HG03196 (cell line): ENCODE data around the gene ME3.
A peak's percentile ranks its signal among the peaks of the same experiment; 100 is the strongest.

Experiments
- ATAC-seq: cut with Tn5 transposase; IDR thresholded peaks from one replicate; pipeline ENCODE4 v1.9.1; 2021; ENCODE audit not compliant: unreplicated experiment

Gene ME3

DNA sequence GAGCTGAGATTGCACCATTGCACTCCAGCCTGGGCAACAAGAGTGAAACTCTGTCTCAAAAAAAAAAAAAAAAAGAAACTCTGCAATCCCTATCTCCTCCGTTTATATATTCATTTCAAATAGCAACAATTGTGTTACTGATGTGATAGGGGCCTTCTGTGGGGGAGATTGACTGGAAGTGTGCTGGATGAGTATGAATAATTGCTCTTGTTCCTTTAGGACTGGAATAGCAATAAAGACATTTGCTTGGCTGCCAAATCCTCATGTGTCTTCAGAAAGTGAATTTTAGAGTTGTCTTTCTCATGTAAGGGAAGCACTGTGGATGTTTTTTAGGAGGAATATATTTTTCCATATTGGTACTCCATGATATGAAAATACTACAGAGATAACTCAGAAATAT is 21.1 kb upstream of the ME3 start:
- ATAC-seq, result no peak

GRCh38 chr11:86692746-86693145 is 20.3 kb upstream of the ME3 start:
- no peak for ATAC-seq

GRCh38 chr11:86692317-86692716 is 19.9 kb upstream of the ME3 start:
- no peak for ATAC-seq

GRCh38 chr11:86688398-86689179 is 16.2 kb upstream of the ME3 start:
- no peak for ATAC-seq

DNA sequence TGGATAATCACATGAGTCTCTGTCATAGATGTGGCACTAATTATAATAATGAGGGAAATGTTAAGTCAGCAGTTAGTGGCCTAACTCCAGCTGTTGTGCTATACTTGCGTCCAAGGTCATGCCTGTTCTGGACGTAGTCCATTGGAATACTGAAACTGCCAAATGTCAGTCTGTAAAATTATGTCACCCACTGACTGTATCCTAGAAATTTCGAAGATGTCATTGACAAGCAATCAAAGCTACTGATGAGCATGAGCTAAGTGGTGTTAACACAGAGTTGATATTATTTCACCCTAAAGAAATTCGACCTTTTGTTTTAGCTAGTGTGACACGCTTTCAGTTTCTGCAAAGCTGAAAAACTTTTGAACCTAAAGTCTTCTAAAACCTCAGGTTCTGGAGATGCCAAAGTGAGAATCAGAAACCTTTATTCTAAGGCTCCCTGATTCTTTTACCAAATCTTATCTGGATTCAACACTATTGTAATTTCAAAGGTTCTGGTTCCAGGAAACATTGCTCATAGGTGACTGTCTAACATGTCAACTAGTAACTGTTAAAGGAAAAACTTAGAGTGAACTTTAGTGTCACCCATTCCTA is 14.9 kb upstream of the ME3 start:
- no peak for ATAC-seq

DNA sequence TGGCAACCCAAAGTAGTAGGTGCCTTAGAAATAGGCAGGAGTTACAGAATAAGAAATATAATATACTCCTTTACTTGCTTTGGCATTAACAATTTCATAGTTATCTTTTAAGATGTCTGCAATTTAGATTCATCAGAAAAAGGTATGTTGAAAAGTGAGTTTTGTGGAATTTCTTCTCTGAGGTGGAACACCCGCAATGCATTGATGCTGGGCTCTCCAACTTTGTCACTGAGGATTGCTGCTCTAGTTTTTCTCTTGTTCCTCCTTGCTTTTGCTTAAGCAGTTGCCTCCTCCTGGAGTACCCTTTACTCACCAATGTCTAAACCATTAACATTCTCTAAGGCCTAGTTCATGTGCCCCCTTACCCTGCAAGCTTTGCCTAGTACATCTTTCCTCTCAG is 14.1 kb upstream of the ME3 start:
- ATAC-seq, result no peak

DNA sequence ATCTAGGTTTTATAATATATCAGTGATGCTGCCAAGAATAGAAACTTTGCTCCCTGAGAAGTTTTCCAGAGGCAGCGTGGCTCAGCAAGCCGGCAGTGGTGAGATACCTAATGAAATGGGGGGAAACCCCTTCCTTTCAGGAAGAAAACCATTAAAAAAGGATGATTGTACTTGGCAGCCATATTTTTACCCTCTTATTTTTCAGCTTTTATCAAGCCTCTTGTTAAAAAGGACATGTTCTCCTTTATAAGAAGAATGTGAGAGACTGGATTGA is 9.0 kb upstream of the ME3 start:
- no peak for ATAC-seq

GRCh38 chr11:86680716-86681482 is 8.5 kb upstream of the ME3 start:
- no peak for ATAC-seq

DNA sequence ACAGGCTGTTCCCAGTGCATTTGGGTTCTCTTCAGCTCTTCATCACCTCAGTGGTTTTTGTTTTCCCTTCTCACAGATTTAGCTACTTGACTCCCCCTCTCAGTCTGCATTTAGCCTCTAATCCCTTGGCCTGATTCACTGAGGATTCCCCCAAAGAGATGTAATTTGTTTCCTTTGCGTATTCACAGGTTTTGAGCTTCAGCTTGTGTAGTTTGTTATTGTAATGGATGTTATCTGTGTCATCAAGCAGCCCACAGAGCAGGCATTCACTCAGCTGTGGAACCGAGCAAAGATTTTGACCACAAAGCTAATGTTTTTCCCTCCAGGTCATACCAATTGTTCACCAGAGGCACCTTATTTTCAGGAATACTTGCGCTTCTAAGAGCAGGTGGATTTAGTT is 6.4 kb upstream of the ME3 start:
- no peak for ATAC-seq

GRCh38 chr11:86678296-86678695 is 5.9 kb upstream of the ME3 start:
- ATAC-seq, result no peak

DNA sequence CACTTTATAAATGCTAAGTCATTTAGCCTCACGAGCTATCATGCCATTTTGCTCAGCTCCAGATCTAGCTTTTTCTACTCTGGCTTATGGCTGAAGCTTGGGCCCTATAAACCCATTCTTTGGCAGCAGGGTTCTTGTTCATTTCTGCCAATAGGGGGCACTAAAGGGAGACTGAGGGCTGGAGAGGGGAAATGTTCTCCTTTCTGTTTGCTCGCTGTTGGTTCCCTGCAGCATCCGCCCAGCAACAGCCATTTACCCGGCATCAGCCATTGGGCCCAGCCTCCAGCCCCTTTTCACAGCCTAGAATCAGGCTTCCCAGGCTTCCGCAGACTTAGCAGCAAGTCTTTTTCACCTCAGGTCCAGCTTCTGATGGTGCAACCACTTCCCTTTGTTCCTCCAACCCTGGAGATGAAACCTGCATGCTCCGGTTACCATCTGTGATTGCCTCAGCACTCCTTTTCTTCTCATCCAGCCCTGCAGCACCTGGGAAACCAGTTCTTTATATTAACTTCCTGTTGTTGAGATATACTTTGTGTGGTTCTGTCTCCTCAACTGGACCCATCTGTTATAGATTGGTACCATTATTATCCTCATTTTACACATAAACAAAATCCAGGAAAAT is 4.2 kb upstream of the ME3 start:
- ATAC-seq, result no peak

GRCh38 chr11:86676010-86676409 is 3.6 kb upstream of the ME3 start:
- no peak for ATAC-seq

DNA sequence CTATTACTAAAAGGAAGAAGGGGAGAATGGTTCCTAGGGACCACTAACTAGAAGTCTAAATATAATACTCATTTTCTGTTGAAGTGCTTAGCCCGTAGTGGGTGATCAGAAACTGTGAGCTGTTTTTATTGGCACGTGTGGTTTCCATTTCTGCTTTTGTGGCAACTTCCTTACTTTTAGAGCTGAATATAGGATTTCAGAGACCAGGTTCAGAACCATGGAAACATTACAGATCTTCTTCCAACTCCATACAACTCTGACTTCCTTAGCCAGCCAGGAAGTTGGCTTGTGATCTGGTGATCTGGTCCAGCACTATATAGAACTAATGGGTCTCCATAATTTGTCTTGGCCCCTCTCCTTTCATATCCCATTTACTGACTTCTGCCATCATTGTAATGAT is 2.6 kb upstream of the ME3 start:
- no peak for ATAC-seq

DNA sequence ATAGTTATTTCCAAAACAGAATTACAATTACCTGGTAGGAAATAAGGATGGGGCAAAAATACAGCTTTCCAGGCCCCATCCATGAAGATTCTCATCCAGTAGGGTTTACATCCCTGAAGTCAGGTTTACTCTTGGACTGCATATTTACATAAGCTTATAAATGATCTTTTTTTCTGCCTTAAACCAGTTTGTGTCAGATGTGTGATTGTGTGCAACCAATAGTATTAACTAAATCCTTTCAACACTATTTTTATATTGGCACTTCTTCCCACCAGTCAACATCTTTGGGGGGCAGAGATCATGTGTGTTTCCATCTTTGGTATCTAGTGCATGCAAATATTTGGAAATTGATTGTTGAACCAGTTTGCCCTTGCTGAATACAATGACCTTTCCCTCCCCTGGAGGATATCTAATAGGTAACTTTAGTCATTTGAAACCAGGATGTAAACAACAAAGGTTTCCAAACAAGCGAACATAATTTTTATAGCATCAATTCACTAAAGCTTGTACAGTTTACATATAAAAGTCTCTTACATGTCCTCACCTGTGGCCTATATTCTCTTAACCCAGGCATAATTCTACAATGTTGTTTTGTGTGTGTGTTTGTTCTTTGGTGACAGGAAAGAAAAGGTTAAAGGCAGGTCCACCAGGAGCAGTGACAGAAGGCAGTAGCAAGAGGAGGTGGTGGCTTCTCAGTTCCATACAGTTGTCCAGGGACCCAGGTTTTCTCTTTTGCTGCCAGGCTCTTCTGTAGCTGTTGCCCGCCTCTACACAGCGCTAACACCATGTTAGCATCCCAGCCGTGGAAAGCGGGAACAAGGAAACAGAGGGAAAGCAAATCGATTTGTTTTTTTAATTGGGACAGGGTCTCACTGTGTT is 1.7 kb upstream of the ME3 start:
- no peak for ATAC-seq

DNA sequence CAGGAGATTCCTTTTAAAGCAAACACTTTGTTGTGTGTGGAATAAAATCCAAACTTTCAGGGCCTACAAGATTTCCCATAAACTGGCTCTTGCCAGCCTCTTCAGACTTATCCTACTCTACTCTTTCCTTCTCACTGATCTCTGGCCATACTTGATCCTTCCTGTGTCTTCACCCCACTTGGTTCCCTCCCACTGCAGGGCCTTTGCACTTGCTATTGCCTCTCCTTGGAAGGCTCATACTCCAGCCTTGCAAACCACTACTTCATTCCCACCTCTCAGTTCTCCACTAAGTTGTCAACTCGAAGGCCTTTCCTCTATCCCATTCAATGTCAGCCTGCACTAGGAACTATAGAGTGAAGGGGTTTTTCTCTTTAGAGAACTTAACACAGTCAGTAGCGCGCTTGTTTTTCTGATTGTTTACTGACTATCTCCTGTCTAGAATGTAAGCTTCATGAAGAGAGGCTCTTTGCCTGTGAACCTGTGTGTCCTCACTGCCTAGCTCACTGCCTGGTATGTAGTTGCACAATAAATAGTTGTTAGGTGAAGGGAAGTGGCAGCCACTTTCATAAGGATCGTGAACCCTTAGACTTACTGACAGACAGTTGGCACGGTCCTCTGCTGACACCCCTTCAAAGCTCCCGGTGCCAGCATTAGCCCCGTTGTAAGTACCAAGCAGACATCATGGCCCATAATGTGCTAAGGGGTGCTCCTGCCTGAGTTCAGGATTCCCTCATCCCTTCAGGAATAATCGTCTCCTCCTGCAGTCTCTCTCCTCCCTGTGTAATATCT is 833 bp upstream of the ME3 start:
- ATAC-seq, result no peak

GRCh38 chr11:86671531-86672006 is 847 bp downstream of the ME3 start:
- peak; percentile 33 for ATAC-seq

- ATAC-seq, result no peak
Measured at GRCh38 chr11:86670911-86671310, 1.5 kb downstream of the ME3 start.

DNA sequence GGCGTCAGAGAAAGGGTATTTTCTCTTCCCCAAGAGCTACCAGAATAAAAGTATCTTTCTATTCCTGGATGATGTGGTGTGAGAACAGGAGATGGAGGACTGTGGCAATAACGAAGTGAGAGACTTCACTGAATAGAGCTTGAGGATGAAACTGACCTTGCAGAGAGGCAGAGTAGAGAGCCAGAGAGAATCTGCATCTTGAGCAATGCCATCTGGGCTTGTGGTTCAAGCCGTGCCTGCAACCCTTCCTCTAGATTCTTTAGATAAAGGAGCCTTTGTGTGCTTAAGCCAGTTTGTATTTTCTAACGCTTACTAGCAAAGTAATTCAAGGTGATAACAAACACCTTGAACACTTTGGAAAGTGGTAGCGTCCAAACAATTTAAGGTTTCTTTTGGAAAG is 2.2 kb downstream of the ME3 start:
- no peak for ATAC-seq

GRCh38 chr11:86669424-86669823 is 3.0 kb downstream of the ME3 start:
- ATAC-seq, result no peak

DNA sequence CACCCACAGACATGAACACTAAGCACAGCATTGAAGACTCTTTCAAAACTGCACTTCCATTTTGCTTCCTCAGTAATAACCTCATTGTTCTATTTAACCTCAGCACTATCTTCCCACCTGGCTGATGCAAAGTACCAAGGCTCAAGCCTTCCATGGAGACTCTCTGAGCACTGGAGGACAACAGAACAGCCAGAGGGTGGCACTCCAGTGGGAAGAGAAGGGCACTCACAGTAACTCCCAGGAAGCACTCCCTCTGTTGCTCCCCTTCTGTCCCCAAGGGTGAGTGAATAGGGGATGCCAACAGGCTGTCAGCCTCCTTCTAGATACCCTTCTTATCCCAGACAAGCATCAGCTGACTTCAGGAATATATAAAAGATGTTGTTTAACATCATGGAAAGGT is 3.5 kb downstream of the ME3 start:
- ATAC-seq, result no peak
